ENCODE results near the gene KIRREL3. TPM values are rescaled to one million over a fixed set of nuclear protein-coding genes. Genes with fewer than 3 reads are reported as not detected.
"Not testable (repeated sequence)": the region's sequence is repeated elsewhere in the genome, so short reads cannot be mapped to it uniquely, and the experiment has no call there.

The KIRREL3 gene
- total and polyA plus RNA-seq, 9 of the 15 experiments (the other 6 are each of a cell fraction or from before 2014, with no cell fraction given), result 0.04 to 0.10 TPM; not detected in 7

DNA sequence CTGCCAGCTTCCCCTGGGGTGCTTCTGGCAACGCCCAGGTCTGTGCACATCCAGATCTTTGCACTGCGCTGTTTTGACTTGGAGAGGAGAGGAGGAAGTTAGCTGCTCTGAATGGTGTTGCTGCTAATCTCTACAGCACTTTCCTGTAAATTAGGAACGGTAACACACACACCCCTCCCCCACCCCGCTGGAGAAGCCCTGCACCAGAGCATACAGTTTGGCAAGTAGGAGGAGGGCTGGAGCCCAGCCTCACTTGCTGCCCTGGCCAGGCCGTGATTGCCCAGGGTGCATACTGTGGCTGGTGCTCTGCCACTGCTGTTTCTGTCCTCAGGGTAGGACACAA lies 613.9 kb downstream of the KIRREL3 start:
- WGBS (ENCODE audit: insufficient coverage, low coverage, missing lambda C conversion rate), result 8% methylated on average over 3 of the region's 5 CpGs
- intact Hi-C loops (cut with micrococcal nuclease); H4K20me1 ChIP-seq (replicated peaks; ENCODE audit: control insufficient read depth, insufficient read depth, low read length); H3K9me1 ChIP-seq (ENCODE audit: control insufficient read depth, insufficient read depth, low read length); H3K4me1 ChIP-seq (replicated peaks in 1 of 2; ENCODE audit: control insufficient read depth in 2 of 2, insufficient read depth in 2 of 2, low read length in 2 of 2); BruUV-seq (replicated peaks); H2AFZ ChIP-seq (ENCODE audit: low read depth, low read length); H3K4me3 ChIP-seq; H3K27me3 ChIP-seq (ENCODE audit: control insufficient read depth in 2 of 2, insufficient read depth in 2 of 2, low read length in 2 of 2); H3K79me2 ChIP-seq (ENCODE audit: control insufficient read depth, insufficient read depth, low read length); H3K9me3 ChIP-seq (replicated peaks; ENCODE audit: control insufficient read depth, insufficient read depth, low read depth, low read length); H3K27ac ChIP-seq (ENCODE audit: extremely low read depth, low read depth, low read length); CTCF ChIA-PET (ENCODE audit: low intra/inter-chr PET ratio); in situ Hi-C loops (cut with MboI); FAIRE-seq; H3K36me3 ChIP-seq (ENCODE audit: control insufficient read depth, insufficient read depth, low read length); H3K4me2 ChIP-seq (ENCODE audit: insufficient read depth, low read length): not testable (repeated sequence)
- POLR2A ChIA-PET, result interaction anchor here (0.6 kb wide), 1 partner anchor 218 kb away, joined by 3 read pairs; no protein-coding TSS in a partner anchor
- ATAC-seq (peak; percentile 64), DNase-seq (ENCODE audit: extremely low read depth in 1 of 4, low spot score in 3 of 4) (peak in 1 of 4 experiments; percentile 23)
- TF ChIP-seq CTBP1 (IDR thresholded peaks at IDR 0.05; ENCODE audit: borderline replicate concordance), result peak; percentile 34; the same call in 1 of the 2 replicates
- 0 out of 2 replicates have a peak, but pooled peaks have one; percentile 16 for TF ChIP-seq ARID1B (IDR thresholded peaks at IDR 0.05)
- H3K9ac ChIP-seq (ENCODE audit: insufficient read depth in 1 of 2, low read depth in 2 of 2, low read length in 2 of 2), result peak overlapping the region in 1 of 2 experiments; percentile 3; a peak in 1 of 4 replicates

DNA sequence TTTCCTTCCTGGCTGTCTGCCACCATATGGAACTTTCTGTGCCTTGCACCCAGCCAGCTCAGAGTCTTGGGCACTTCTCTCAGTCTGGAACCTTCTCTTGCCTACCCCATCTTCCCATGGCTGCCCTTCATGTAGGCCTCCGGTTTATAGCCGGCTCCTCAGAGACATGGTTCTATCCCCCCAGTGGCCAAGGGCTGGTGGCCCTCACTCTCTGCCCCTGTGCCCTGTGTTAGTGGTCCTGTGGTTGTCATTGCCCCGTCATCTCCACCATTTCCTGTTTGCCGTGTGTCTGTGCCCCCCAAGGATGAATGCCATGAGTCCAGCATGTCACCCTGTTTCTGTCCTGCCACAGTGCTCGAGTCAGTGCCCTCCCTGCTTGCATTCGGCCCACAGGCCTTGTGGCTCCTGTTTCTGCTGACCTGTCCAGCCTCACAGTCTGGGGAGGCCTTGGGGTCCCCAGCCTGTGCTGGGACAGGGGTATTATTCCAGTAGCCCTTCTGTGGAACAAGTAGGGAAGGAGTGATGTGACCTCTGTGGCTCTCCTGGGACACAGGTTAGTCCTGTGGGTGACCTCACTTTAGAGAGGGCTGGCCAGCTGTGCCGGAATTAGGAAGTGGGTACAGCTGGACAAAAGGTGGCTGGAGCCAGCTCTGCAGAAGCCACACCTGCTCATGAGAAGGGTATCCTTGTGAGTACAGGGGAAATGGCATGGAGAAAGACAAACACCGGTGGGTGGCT lies 614.4 kb downstream of the KIRREL3 start:
- peak overlapping the region in 1 of 2 experiments; percentile 64; a peak in 2 of 4 replicates for H3K9ac ChIP-seq (ENCODE audit: insufficient read depth in 1 of 2, low read depth in 2 of 2, low read length in 2 of 2)
- H3K4me1 ChIP-seq (replicated peaks in 1 of 2; ENCODE audit: control insufficient read depth in 2 of 2, insufficient read depth in 2 of 2, low read length in 2 of 2), result peaks cover 0 to 9% of the 10 kb centered on the region in 2 experiments
- H3K9me3 ChIP-seq (replicated peaks; ENCODE audit: control insufficient read depth, insufficient read depth, low read depth, low read length), result no peaks in the 10 kb centered on the region
- no peaks in the 10 kb centered on the region for H3K27me3 ChIP-seq (ENCODE audit: control insufficient read depth in 2 of 2, insufficient read depth in 2 of 2, low read length in 2 of 2)
- H3K4me2 ChIP-seq (ENCODE audit: insufficient read depth, low read length), result no peak overlapping the region
- no peak overlapping the region for H2AFZ ChIP-seq (ENCODE audit: low read depth, low read length)
- H3K36me3 ChIP-seq (ENCODE audit: control insufficient read depth, insufficient read depth, low read length), result no peaks in the 10 kb centered on the region
- no peak overlapping the region for H3K4me3 ChIP-seq
- no peak overlapping the region for H3K27ac ChIP-seq (ENCODE audit: extremely low read depth, low read depth, low read length)
- TF ChIP-seq ERF (CRISPR knock-in tag; IDR thresholded peaks at IDR 0.05) (no peak), CEBPG (CRISPR knock-in tag; IDR thresholded peaks at IDR 0.05) (no peak), CEBPG (tag; conservative IDR thresholded peaks at IDR 0.05 in 1 of 2, IDR thresholded peaks at IDR 0.05 in 1 of 2) (no peak), TFAM (CRISPR knock-in tag; conservative IDR thresholded peaks at IDR 0.05) (no peak), ZNF175 (CRISPR knock-in tag; IDR thresholded peaks at IDR 0.05; ENCODE audit: low read depth) (no peak), CEBPB (tag; IDR thresholded peaks at IDR 0.05) (no peak), SAP30 (IDR thresholded peaks at IDR 0.05; ENCODE audit: borderline replicate concordance, insufficient read depth, low read depth, low read length, poor library complexity, severe bottlenecking) (no peak), CREBBP (IDR thresholded peaks at IDR 0.05; ENCODE audit: low read depth, low read length) (no peak), KAT2B (IDR thresholded peaks at IDR 0.05; ENCODE audit: low read depth, low read length) (no peak), HDAC8 (tag; IDR thresholded peaks at IDR 0.05) (no peak), MTF1 (CRISPR knock-in tag; IDR thresholded peaks at IDR 0.05; ENCODE audit: borderline replicate concordance) (no peak), ZNF431 (CRISPR knock-in tag; IDR thresholded peaks at IDR 0.05) (no peak), ZNF253 (CRISPR knock-in tag; conservative IDR thresholded peaks at IDR 0.05) (no peak), ZFX (CRISPR knock-in tag; IDR thresholded peaks at IDR 0.05) (no peak), SIN3B (IDR thresholded peaks at IDR 0.05; ENCODE audit: low read depth) (no peak), NCOR1 (IDR thresholded peaks at IDR 0.05) (no peak)
- ChIA-PET POLR2A (no interaction called here), CTCF (ENCODE audit: low intra/inter-chr PET ratio) (no interaction called here)
- 64% methylated on average over 7 of the region's 8 CpGs for WGBS (ENCODE audit: insufficient coverage, low coverage, missing lambda C conversion rate)
- no TSS peak for BruUV-seq (replicated peaks)
- no peaks in the 10 kb centered on the region for H3K9me1 ChIP-seq (ENCODE audit: control insufficient read depth, insufficient read depth, low read length)
- DNase-seq (ENCODE audit: extremely low read depth in 1 of 4, low spot score in 3 of 4), result no peak
- intact Hi-C loops (cut with micrococcal nuclease), result no loop called here
- H4K20me1 ChIP-seq (replicated peaks; ENCODE audit: control insufficient read depth, insufficient read depth, low read length), result 0 out of 2 replicates have a peak, but pooled peaks cover under 1% of the 10 kb centered on the region
- in situ Hi-C loops (cut with MboI), result no loop called here
- peak; percentile 16 for ATAC-seq
- no peaks in the 10 kb centered on the region for H3K79me2 ChIP-seq (ENCODE audit: control insufficient read depth, insufficient read depth, low read length)
- no peak for FAIRE-seq

Measured in K562 (cell line).